Cardiac muscle cell (in vitro differentiated cells and primary cell): ENCODE results near the gene PRKAG2. TPM values are rescaled to one million over a fixed set of nuclear protein-coding genes. Genes with fewer than 3 reads are reported as not detected.

Source experiments
- DNase-seq, 2 donors: peaks; one replicate each; pipeline versions ENCODE4 v3.0.0 to v3.0.0-alpha.2; 2010 to 2017; ENCODE audit warnings: low read depth in 1 of 2, low spot score in 1 of 2
- H3K27ac ChIP-seq: fragments of 200-600 bp; sonication (generic); 2 replicates; pipeline ENCODE4 v1.5.1; 2016
- H3K27me3 ChIP-seq: fragments of 200-600 bp; sonication (generic); 2 replicates; pipeline ENCODE4 v1.6.0; 2016; ENCODE audit warnings: control low read depth
- H3K36me3 ChIP-seq: fragments of 200-600 bp; sonication (generic); 2 replicates; pipeline ENCODE4 v1.5.1; 2016; ENCODE audit warnings: control low read depth
- H3K4me1 ChIP-seq: fragments of 200-600 bp; sonication (generic); 2 replicates; pipeline ENCODE4 v1.8.1; 2017; ENCODE audit warnings: low read depth, mild to moderate bottlenecking, mixed run types
- H3K4me3 ChIP-seq: fragments of 200-600 bp; sonication (generic); 2 replicates; pipeline ENCODE4 v1.5.1; 2016; ENCODE audit warnings: mild to moderate bottlenecking
- H3K9me3 ChIP-seq: fragments of 200-600 bp; sonication (generic); 2 replicates; pipeline ENCODE4 v1.5.1; 2017; ENCODE audit warnings: low read depth, mild to moderate bottlenecking, control low read depth
- polyA plus RNA-seq: library from polyadenylated mRNA; unstranded; fragments of >200 nt; fragmentation: Nextera tagmentation; extraction: Ambion mirVana; gene quantifications from 2 replicates; pipeline ENCODE4 v1.2.1, GENCODE V29; 2016
- total RNA-seq: library from RNA; depleted of rRNA; stranded (reverse); fragments of >200 nt; gene quantifications from 2 replicates; pipeline ENCODE4 v1.2.3, GENCODE V29; 2016
- TF ChIP-seq, protein P1 (sequence below): IDR thresholded peaks from 2 replicates; pipeline ENCODE4 v1.5.1; 2012; ENCODE audit warnings: low read depth, mild to moderate bottlenecking, low read length

Gene PRKAG2
- total and polyA plus RNA-seq, 2 experiments from 2014 or later, result 43.4 to 85.3 TPM

DNA sequence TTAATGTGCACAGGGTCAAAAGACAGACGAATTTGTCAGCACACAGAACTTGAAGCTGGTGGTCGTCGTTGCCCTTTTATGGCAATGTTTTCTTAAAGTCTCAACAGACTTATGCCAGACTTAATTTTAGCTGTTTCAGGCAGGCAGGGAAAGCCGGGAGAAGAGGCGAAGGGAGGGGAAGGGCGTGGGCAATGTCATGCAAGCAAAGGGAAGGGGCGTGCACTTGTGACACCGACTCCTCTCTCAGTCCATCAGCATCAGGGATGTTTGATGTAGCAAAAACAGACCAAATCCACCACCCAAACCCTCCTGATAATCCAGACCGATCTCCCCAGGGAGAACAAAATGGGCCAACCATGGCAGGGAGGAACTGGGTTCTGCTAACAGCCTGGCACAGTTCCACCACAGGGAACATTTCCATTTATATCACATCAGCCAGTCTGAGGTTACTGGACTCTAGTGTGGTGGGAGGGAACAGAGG lies 239.1 kb downstream of the PRKAG2 start:
- Histone ChIP-seq H3K4me3 (no peak overlapping the region), H3K27me3 (no peaks in the 10 kb centered on the region), H3K27ac (peak overlapping the region; percentile 82), H3K9me3 (no peaks in the 10 kb centered on the region), H3K4me1 (peaks cover 8% of the 10 kb centered on the region), H3K36me3 (no peaks in the 10 kb centered on the region)
- TF ChIP-seq, protein P1, sequence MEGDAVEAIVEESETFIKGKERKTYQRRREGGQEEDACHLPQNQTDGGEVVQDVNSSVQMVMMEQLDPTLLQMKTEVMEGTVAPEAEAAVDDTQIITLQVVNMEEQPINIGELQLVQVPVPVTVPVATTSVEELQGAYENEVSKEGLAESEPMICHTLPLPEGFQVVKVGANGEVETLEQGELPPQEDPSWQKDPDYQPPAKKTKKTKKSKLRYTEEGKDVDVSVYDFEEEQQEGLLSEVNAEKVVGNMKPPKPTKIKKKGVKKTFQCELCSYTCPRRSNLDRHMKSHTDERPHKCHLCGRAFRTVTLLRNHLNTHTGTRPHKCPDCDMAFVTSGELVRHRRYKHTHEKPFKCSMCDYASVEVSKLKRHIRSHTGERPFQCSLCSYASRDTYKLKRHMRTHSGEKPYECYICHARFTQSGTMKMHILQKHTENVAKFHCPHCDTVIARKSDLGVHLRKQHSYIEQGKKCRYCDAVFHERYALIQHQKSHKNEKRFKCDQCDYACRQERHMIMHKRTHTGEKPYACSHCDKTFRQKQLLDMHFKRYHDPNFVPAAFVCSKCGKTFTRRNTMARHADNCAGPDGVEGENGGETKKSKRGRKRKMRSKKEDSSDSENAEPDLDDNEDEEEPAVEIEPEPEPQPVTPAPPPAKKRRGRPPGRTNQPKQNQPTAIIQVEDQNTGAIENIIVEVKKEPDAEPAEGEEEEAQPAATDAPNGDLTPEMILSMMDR, result no peak
- DNase-seq, result peak in 1 of 2 donors; percentile 51

DNA sequence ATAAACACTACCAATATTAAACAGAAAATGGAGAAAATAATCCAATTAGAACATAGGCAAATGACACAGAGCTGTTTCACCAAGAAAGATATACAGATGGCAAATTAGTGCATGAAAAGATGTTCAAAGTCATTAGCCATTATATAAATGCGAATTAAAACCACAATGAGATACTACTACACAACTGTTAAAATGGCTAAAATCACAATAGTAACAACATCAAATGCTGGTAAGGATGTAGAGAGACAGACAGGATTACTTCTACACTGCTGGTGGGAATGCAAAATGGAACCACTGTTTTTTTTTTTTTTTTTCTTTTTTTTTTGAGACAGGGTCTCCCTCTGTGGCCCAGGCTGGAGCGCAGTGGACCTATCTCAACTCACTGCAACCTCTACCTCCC lies 242.3 kb downstream of the PRKAG2 start:
- Histone ChIP-seq H3K4me3 (no peak overlapping the region), H3K36me3 (no peaks in the 10 kb centered on the region), H3K4me1 (peaks cover 15% of the 10 kb centered on the region), H3K27me3 (no peaks in the 10 kb centered on the region), H3K27ac (no peak overlapping the region), H3K9me3 (no peaks in the 10 kb centered on the region)
- DNase-seq, result no peak
- TF ChIP-seq, protein P1, result no peak

DNA sequence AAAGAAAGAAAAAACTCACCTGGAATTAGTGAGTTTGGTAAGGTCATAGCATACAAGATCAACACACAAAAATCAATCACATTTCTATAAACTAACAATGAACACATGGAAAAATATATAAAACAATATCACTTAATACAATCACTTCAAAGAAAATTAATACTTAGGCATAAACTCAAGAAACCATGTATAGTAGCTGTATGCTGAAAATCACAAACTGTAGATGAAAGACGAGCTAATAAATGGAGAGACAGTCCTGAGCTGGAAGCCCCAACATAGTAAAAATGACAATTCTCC lies 243.5 kb downstream of the PRKAG2 start:
- Histone ChIP-seq H3K36me3 (no peaks in the 10 kb centered on the region), H3K4me1 (peaks cover 26% of the 10 kb centered on the region), H3K9me3 (no peaks in the 10 kb centered on the region), H3K27me3 (no peaks in the 10 kb centered on the region), H3K4me3 (no peak overlapping the region), H3K27ac (no peak overlapping the region)
- DNase-seq, result no peak
- TF ChIP-seq, protein P1, result no peak

DNA sequence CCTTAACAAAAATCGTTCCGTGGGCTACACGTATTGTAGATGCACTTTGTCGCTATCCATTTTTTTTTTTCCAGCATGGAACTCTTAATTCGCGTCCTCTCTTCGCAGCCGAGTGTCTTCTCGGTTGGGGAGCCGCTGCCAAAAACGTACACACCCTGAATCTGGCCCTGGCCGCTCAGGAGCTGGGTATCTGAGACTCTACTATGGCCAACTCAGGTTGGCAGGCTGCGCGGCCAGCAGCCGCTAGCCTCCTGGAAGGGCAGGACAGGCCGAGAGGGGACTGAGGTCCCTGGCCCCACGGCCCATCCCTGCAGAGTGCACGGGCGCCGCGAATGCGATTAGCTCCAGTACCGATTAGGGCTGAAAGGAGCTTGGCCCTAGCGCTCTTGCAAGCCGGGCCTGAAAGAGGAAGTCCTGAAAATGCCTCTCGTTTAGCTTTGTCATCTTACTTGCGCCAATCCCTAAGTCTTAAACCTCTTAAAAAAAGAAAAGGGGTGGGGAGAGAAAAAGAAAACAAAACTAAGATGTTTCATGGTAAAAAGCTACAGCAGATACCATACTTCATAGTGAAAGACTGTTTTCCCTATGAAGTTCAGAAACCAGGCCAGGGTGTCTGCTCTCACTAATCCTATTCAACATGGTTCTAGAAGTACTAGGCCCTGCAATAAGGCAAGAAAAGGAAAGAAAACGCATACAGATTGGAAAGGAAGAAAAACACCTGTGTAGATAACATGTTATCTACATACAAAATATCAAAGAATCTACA lies 244.0 kb downstream of the PRKAG2 start:
- TF ChIP-seq, protein P1, result no peak
- DNase-seq, result peak in 1 of 2 donors; percentile 59
- peak overlapping the region; percentile 96 for H3K27ac ChIP-seq
- H3K27me3 ChIP-seq, result no peaks in the 10 kb centered on the region
- H3K9me3 ChIP-seq, result no peaks in the 10 kb centered on the region
- peak overlapping the region; percentile 32 for H3K4me3 ChIP-seq
- no peaks in the 10 kb centered on the region for H3K36me3 ChIP-seq
- H3K4me1 ChIP-seq, result peaks cover 32% of the 10 kb centered on the region

DNA sequence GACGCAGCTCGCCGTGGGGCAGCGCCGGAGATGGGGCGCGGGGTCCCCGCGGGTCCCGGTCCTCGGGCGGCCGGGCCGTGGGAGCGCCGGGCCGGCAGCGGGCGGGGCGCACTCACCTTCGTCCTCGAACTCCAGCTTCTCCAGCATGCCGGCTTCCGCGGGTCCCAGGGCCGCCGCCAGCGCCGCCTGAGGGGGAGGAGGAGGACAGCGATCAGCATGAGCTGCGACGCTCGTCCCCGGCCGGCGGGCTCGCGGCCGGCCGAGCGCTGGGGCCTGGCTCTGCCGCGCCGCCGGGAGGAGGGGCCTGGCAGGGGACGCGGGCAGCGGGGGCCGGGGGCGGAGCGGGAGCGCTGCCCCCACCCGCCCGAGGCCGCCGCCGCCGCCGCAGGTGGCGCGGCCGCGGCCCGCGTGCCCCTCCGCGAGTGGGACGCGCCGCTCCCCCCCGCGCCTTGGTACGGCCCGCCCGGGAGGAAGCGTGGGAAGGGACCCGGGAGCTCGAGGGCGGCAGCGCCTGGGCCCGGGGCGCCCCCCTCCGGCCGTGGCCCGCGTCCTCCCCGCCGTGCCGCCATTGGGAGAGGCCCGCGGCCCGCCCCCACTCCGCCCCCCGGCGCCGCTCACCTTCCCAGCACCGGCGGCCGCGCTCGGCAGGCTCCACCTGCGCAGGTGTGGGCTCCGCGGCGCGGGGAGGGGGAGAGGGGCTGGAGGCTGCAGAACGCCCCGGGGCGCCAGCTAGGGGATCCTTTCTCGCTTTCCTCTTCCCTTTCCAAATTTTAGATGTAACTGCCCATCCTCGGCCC lies 244.8 kb downstream of the PRKAG2 start:
- H3K4me3 ChIP-seq, result peak overlapping the region; percentile 83
- H3K9me3 ChIP-seq, result no peaks in the 10 kb centered on the region
- DNase-seq, result peak; percentile 89 to 92
- TF ChIP-seq, protein P1, result peak; percentile 14
- H3K27ac ChIP-seq, result peak overlapping the region; percentile 96
- H3K4me1 ChIP-seq, result peaks cover 27% of the 10 kb centered on the region
- no peaks in the 10 kb centered on the region for H3K27me3 ChIP-seq
- no peaks in the 10 kb centered on the region for H3K36me3 ChIP-seq
